ENCODE data around the gene NET1.
"Not testable (repeated sequence)": the region's sequence is repeated elsewhere in the genome, so short reads cannot be mapped to it uniquely, and the experiment has no call there.

DNA sequence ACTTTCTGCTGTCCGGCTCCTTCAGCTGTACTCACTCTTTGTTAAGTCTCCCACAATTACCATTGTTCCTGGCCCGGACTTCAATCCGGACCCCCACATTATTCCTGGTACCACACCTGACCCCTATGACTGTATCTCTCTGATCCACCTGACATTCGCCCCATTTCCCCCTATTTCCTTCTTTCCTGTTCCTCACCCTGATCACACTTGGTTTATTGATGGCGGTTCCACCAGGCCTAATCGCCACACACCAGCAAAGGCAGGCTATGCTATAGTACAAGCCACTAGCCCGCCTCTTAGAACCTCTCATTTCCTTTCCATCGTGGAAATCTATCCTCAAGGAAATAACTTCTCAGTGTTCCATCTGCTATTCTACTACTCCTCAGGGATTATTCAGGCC, 62.7 kb downstream of the NET1 start:
- TF ChIP-seq, protein P1, sequence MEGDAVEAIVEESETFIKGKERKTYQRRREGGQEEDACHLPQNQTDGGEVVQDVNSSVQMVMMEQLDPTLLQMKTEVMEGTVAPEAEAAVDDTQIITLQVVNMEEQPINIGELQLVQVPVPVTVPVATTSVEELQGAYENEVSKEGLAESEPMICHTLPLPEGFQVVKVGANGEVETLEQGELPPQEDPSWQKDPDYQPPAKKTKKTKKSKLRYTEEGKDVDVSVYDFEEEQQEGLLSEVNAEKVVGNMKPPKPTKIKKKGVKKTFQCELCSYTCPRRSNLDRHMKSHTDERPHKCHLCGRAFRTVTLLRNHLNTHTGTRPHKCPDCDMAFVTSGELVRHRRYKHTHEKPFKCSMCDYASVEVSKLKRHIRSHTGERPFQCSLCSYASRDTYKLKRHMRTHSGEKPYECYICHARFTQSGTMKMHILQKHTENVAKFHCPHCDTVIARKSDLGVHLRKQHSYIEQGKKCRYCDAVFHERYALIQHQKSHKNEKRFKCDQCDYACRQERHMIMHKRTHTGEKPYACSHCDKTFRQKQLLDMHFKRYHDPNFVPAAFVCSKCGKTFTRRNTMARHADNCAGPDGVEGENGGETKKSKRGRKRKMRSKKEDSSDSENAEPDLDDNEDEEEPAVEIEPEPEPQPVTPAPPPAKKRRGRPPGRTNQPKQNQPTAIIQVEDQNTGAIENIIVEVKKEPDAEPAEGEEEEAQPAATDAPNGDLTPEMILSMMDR (IDR thresholded peaks at IDR 0.05; ENCODE audit: extremely low read depth in 1 of 2, insufficient read depth in 1 of 2, low read depth in 1 of 2, low read length in 2 of 2): not testable (repeated sequence)
- TF ChIP-seq POLR2A (IDR thresholded peaks at IDR 0.05; ENCODE audit: low read depth, low read length); POLR2AphosphoS5 (IDR thresholded peaks at IDR 0.05; ENCODE audit: insufficient read depth, low read depth, low read length); EZH2 (IDR thresholded peaks at IDR 0.05; ENCODE audit: borderline replicate concordance, low read depth, low read length, severe bottlenecking); JUN (IDR thresholded peaks at IDR 0.05; ENCODE audit: borderline replicate concordance, insufficient read depth, insufficient read length, low read depth); FOS (IDR thresholded peaks at IDR 0.05; ENCODE audit: borderline replicate concordance, insufficient read depth, low read length): not testable (repeated sequence)
- TF ChIP-seq, protein P2, sequence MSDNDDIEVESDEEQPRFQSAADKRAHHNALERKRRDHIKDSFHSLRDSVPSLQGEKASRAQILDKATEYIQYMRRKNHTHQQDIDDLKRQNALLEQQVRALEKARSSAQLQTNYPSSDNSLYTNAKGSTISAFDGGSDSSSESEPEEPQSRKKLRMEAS (IDR thresholded peaks at IDR 0.05; ENCODE audit: insufficient read depth, insufficient read length): not testable (repeated sequence)
